Measurements from ENCODE around the gene PDS5A.
A peak's percentile ranks its signal among the peaks of the same experiment; 100 is the strongest.
"Not testable (repeated sequence)": the region's sequence is repeated elsewhere in the genome, so short reads cannot be mapped to it uniquely, and the experiment has no call there.

The PDS5A gene

GRCh38 chr4:39996811-39997210 lies 19.1 kb upstream of the PDS5A start:
- H3K27ac ChIP-seq = no peak overlapping the region
- no peak for TF ChIP-seq ZFX (IDR thresholded peaks at IDR 0.05; ENCODE audit: borderline replicate concordance)
- no peak for TF ChIP-seq CTCF (IDR thresholded peaks at IDR 0.05)

DNA sequence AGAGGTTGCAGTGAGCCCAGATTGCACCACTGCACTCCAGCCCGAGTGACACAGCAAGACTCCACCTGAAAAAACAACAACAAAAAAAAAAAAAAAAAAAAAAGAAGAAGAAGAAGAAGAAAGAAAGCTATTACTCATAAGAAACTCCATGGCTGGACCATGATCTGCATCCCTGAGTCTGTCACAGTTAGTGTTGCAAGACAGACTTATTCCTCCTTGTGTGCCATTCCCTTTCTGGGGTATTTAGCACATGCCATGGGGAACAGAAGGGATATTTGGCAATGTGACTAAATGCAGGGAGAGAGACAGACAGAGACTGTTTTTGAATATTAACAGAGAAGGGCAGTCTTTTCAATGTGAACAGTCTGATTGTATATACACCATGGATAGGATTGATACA lies 16.7 kb upstream of the PDS5A start:
- TF ChIP-seq ZFX (IDR thresholded peaks at IDR 0.05; ENCODE audit: borderline replicate concordance) = no peak
- no peak for TF ChIP-seq CTCF (IDR thresholded peaks at IDR 0.05)

DNA sequence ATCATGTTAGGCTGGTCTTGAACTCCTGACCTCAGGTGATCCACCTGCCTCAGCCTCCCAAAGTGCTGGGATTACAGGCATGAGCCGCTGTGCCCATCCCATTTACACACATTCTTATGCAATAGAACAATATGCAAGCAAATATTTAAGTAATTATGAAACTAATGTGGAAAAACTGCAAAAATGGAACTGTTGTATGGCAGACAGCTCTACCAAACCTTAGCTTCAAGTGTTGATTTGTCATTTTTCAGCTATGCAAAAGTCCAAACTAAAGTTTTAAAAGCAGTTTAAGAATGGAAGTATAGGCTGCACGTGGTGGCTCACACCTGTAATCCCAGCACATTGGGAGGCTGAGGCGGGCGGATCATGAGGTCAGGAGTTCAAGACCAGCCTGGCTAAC lies 11.7 kb upstream of the PDS5A start:
- H3K27ac ChIP-seq = not testable (repeated sequence)

More for the DNA sequence above, 16.7 kb upstream of the PDS5A start:
- no peak overlapping the region for H3K27ac ChIP-seq

- TF ChIP-seq ZFX (IDR thresholded peaks at IDR 0.05; ENCODE audit: borderline replicate concordance) (no peak), CTCF (IDR thresholded peaks at IDR 0.05) (no peak)
Measured at GRCh38 chr4:39987485-39987884, 9.8 kb upstream of the PDS5A start.

DNA sequence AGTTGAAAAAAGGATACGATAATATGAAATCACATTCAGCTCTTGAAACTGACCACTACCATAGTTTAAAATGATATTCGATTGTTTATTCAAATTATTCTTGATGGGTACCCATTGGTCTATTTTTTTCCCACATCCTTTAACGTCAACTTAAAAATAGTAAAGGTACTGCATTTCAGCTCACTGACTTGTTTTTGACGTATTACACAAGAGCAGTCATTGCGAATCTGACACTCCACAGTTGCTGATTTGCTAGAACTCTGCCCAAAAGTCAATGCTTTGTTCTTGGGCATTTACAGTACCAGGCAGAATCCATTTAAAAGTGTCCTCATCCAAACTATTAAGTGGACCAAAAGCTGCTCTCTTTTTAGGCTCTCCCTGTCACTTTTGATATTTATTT lies 1.2 kb upstream of the PDS5A start:
- no peak overlapping the region for H3K27ac ChIP-seq
- TF ChIP-seq CTCF (IDR thresholded peaks at IDR 0.05) = no peak
- TF ChIP-seq ZFX (IDR thresholded peaks at IDR 0.05; ENCODE audit: borderline replicate concordance) = no peak

More at GRCh38 chr4:39987485-39987884, 9.8 kb upstream of the PDS5A start:
- H3K27ac ChIP-seq = no peak overlapping the region

GRCh38 chr4:39978378-39978775 lies 666 bp upstream of the PDS5A start:
- no peak for TF ChIP-seq CTCF (IDR thresholded peaks at IDR 0.05)
- TF ChIP-seq ZFX (IDR thresholded peaks at IDR 0.05; ENCODE audit: borderline replicate concordance) = no peak
- peak overlapping the region; percentile 94 for H3K27ac ChIP-seq

DNA sequence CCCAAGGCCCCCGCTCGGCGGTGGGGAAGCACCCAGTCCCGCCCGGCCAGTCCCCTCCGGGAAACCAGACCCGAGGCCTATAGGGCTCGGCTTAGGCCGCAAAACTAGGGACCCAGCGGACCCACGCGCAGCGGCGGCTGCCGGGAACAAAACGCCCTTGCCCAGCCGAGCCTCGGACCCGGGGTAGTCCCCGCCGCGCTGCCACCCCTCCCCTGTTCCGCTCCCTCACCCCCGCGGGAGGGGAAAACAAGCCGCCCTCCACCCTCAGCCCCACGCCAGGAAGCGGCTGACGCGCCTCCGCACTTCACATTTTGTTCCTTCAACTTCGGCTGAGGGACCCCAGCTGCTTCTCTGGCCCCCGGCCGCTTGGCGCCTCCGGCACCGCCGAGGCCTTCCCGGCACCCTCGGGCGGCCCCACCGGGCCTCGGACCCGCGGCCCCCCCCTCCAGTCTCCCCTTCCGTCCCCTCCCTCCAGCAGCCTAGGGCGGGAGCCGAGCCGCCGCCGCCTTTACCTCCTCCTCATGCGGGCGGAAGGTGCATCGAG lies 694 bp downstream of the PDS5A start:
- H3K27ac ChIP-seq = peak overlapping the region; percentile 94
- TF ChIP-seq CTCF (IDR thresholded peaks at IDR 0.05) = no peak
- no peak for TF ChIP-seq ZFX (IDR thresholded peaks at IDR 0.05; ENCODE audit: borderline replicate concordance)
